Ishikawa (cell line): ENCODE results near the gene PLEKHA6.

Experiments used
- CEBPB ChIP-seq: IDR thresholded peaks from 2 replicates; pipeline ENCODE4 v1.6.1; 2012
- CREB1 ChIP-seq: IDR thresholded peaks from 2 replicates; pipeline ENCODE4 v1.6.1; 2012; ENCODE audit warnings: low read depth
- EGR1 ChIP-seq: IDR thresholded peaks from 2 replicates; pipeline ENCODE4 v1.6.1; 2012
- EP300 ChIP-seq: IDR thresholded peaks from 2 replicates; pipeline ENCODE4 v1.6.1; 2012; ENCODE audit warnings: borderline replicate concordance
- FOXM1 ChIP-seq: IDR thresholded peaks from 2 replicates; pipeline ENCODE4 v1.6.1; 2012; ENCODE audit warnings: low read depth, borderline replicate concordance
- MAX ChIP-seq: IDR thresholded peaks from 2 replicates; pipeline ENCODE4 v1.6.1; 2012
- NFIC ChIP-seq: IDR thresholded peaks from 2 replicates; pipeline ENCODE4 v1.6.1; 2012
- RAD21 ChIP-seq: IDR thresholded peaks from 2 replicates; pipeline ENCODE4 v1.6.1; 2012; ENCODE audit warnings: low read depth
- REST ChIP-seq: IDR thresholded peaks from 2 replicates; pipeline ENCODE4 v1.6.1; 2012; ENCODE audit warnings: low read depth, mild to moderate bottlenecking
- TAF1 ChIP-seq: IDR thresholded peaks from 2 replicates; pipeline ENCODE4 v1.6.1; 2012; ENCODE audit warnings: low read depth, mild to moderate bottlenecking
- TCF12 ChIP-seq: IDR thresholded peaks from 2 replicates; pipeline ENCODE4 v1.6.1; 2012; ENCODE audit warnings: low read depth
- TEAD4 ChIP-seq: IDR thresholded peaks from 2 replicates; pipeline ENCODE4 v1.6.1; 2012
- USF1 ChIP-seq: IDR thresholded peaks from 2 replicates; pipeline ENCODE4 v1.6.1; 2012
- YY1 ChIP-seq: IDR thresholded peaks from 2 replicates; pipeline ENCODE4 v1.6.1; 2012; ENCODE audit warnings: low read depth
- ZBTB7A ChIP-seq: IDR thresholded peaks from 2 replicates; pipeline ENCODE4 v1.6.1; 2012; ENCODE audit warnings: low read depth

PLEKHA6 gene

GRCh38 chr1:204376919-204377799 is 17.4 kb upstream of the PLEKHA6 start:
- TF ChIP-seq MAX (no peak), RAD21 (no peak), TEAD4 (no peak), EGR1 (no peak), ZBTB7A (no peak; the same call in 1 of the 2 replicates), FOXM1 (no peak), CEBPB (no peak), YY1 (no peak), USF1 (no peak)

- no peak for TF ChIP-seq FOXM1
- no peak for TF ChIP-seq ZBTB7A
- TF ChIP-seq USF1: no peak
- no peak for TF ChIP-seq RAD21
- TF ChIP-seq REST: no peak
- no peak for TF ChIP-seq EGR1
- TF ChIP-seq CREB1: no peak
- no peak for TF ChIP-seq MAX
These were observed 16.7 kb upstream of the PLEKHA6 start for GRCh38 chr1:204376465-204376864.

- TF ChIP-seq USF1 (no peak), EP300 (no peak), TEAD4 (no peak), NFIC (no peak), TAF1 (no peak), EGR1 (no peak), FOXM1 (no peak), CREB1 (no peak)
These were observed 14.2 kb upstream of the PLEKHA6 start for GRCh38 chr1:204373911-204374310.

- TF ChIP-seq USF1: no peak
- TF ChIP-seq EGR1: no peak
- TF ChIP-seq TAF1: no peak
- TF ChIP-seq TCF12: no peak
- TF ChIP-seq CREB1: no peak
- TF ChIP-seq TEAD4: no peak
- TF ChIP-seq EP300: no peak
- no peak for TF ChIP-seq REST
- TF ChIP-seq ZBTB7A: no peak
- TF ChIP-seq RAD21: no peak
- TF ChIP-seq FOXM1: no peak
- TF ChIP-seq YY1: no peak
- no peak for TF ChIP-seq CEBPB
- TF ChIP-seq NFIC: no peak
- TF ChIP-seq MAX: no peak
These were observed 10.4 kb upstream of the PLEKHA6 start for GRCh38 chr1:204370176-204370575.

- TF ChIP-seq CREB1: no peak
- TF ChIP-seq RAD21: no peak
- no peak for TF ChIP-seq FOXM1
- TF ChIP-seq REST: no peak
- no peak for TF ChIP-seq NFIC
- TF ChIP-seq EGR1: no peak
- TF ChIP-seq TAF1: no peak
- no peak for TF ChIP-seq MAX
- no peak for TF ChIP-seq YY1
- no peak for TF ChIP-seq TCF12
- no peak for TF ChIP-seq EP300
- no peak for TF ChIP-seq TEAD4
- no peak for TF ChIP-seq ZBTB7A
- TF ChIP-seq CEBPB: no peak
- TF ChIP-seq USF1: no peak
These were observed 9.4 kb upstream of the PLEKHA6 start for GRCh38 chr1:204368996-204369726.
